Measurements from ENCODE around the gene TRMT1L.

- no peak for TF ChIP-seq CTCF (conservative IDR thresholded peaks at IDR 0.05; ENCODE audit: low read length)
- no peak for TF ChIP-seq EZH2phosphoT487 (IDR thresholded peaks at IDR 0.05; ENCODE audit: borderline replicate concordance, low read depth, low read length)
Observed at GRCh38 chr1:185069202-185069772, 87.5 kb downstream of the TRMT1L start.

Measured in OCI-LY7 (cell line).